Muscle of arm (tissue), 12 donors: Measurements from ENCODE around the gene SPATA24. TPM values are rescaled to one million over a fixed set of nuclear protein-coding genes. Genes with fewer than 3 reads are reported as not detected.
"Not testable (repeated sequence)": the region's sequence is repeated elsewhere in the genome, so short reads cannot be mapped to it uniquely, and the experiment has no call there.

ENCODE experiments used
- DNase-seq: peaks from one replicate; pipeline ENCODE4 v3.0.0-alpha.2; 2013
- polyA plus RNA-seq, 12 donors: library from polyadenylated mRNA; unstranded; fragments of 120-200 nt; gene quantifications; one replicate each; pipeline ENCODE4 v1.2.1, GENCODE V29; 2013; ENCODE audit not compliant: insufficient read length in 12 of 12

The SPATA24 gene
- polyA plus RNA-seq, 12 donors = 7.1 to 13.2 (median 10.6) TPM; not detected in 2

DNA sequence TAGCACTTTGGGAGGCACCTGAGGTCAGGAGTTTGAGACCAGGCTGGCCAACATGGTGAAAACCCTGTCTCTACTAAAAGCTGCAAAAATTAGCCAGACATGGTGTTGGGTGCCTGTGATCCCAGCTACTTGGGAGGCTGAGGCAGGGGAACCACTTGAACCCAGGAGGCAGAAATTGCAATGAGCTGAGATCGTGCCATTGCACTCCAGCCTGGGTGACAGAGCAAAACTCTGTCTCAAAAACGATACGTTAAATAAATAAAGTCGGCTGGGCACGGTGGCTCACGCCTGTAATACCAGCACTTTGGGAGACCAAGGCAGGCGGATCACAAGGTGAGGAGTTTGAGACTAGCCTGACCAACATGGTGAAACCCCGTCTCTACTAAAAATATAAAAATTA, 48.0 kb downstream of the SPATA24 start:
- not testable (repeated sequence) for DNase-seq

DNA sequence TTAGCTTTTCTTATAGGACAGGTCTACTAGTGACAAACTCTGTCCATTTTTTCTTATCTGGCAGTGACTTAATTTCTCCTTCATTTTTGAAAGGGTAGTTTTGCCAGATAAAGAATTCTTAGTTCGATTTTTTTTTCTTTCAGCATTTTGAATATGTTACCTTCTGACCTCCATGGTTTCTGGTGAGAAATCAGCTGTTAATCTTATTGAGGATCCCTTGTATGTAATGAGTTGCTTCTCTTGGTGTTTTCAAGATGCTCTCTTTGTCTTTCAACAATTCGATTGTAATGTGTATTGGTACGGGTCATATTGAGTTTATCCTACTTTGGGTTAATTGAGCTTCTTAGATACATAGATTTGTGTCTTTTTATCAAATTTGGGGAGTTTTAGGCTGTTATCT, 49.7 kb downstream of the SPATA24 start:
- no peak for DNase-seq

DNA sequence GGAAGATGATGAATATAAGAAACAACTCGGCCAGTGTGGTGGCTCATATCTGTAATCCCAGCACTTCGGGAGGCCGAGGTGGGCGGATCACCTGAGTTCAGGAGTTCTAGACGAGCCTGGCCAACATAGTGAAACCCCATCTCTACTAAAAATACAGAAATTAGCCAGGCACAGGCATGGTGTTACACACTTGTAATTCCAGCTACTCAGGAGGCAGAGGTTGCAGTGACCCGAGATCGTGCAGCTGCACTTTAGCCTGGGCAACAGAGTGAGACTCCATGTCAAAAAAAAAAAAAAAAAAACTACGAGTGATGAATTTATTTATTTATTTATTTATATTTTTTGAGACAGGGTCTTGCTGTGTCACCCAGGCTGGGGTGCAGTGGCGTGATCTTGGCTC, 56.0 kb downstream of the SPATA24 start:
- DNase-seq = not testable (repeated sequence)

Other genes starting within 250 kb of the SPATA24 start
- 10 to 100 TPM in 11 of 12 donors, not detected in 1; 19.6 to 46.8 (median 27.2) TPM for gene SIL1, start 205.7 kb downstream of the SPATA24 start, polyA plus RNA-seq
- 100 to 1,000 TPM in 11 of 12 donors, not detected in 1; 259 to 407 (median 356) TPM for gene MATR3, start 110.3 kb downstream of the SPATA24 start, polyA plus RNA-seq
- 100 to 1,000 TPM in 11 of 12 donors, not detected in 1; 102 to 182 (median 133) TPM for gene PAIP2, start 62.2 kb downstream of the SPATA24 start, polyA plus RNA-seq
- gene SLC23A1, start 20.8 kb downstream of the SPATA24 start, polyA plus RNA-seq = 1 to 10 TPM in 1 of 12 donors, under 1 TPM in 9, not detected in 2; 0.14 to 1.5 (median 0.56) TPM
- 1 to 10 TPM in 2 of 12 donors, under 1 TPM in 8, not detected in 2; 0.10 to 3.0 (median 0.39) TPM for gene MZB1, start 14.2 kb downstream of the SPATA24 start, polyA plus RNA-seq
- 10 to 100 TPM in 11 of 12 donors, not detected in 1; 12.2 to 61.0 (median 29.0) TPM for gene PROB1, start 9.0 kb downstream of the SPATA24 start, polyA plus RNA-seq
- 10 to 100 TPM; 10.4 to 82.0 (median 27.2) TPM for gene DNAJC18, start 35.4 kb upstream of the SPATA24 start, polyA plus RNA-seq
- gene ECSCR, start 58.7 kb upstream of the SPATA24 start, polyA plus RNA-seq = 10 to 100 TPM in 11 of 12 donors, not detected in 1; 19.1 to 53.2 (median 34.0) TPM
- not detected for gene SMIM33, start 66.9 kb upstream of the SPATA24 start, polyA plus RNA-seq
- gene STING1, start 78.7 kb upstream of the SPATA24 start, polyA plus RNA-seq = 10 to 100 TPM in 11 of 12 donors, not detected in 1; 17.0 to 48.5 (median 31.8) TPM
- 100 to 1,000 TPM in 10 of 12 donors, 10 to 100 TPM in 1, not detected in 1; 86.7 to 157 (median 138) TPM for gene UBE2D2, start 157.2 kb upstream of the SPATA24 start, polyA plus RNA-seq
- gene CXXC5, start 244.3 kb upstream of the SPATA24 start, polyA plus RNA-seq = 100 to 1,000 TPM in 3 of 12 donors, 10 to 100 TPM in 8, not detected in 1; 66.4 to 118 (median 79.4) TPM